HEK293 (cell line): ENCODE measurements around the gene PCP2.

Source experiments
- GLIS2 ChIP-seq: fragments of 450-650 bp; formaldehyde crosslinking; IDR thresholded peaks from 2 replicates; pipeline ENCODE4 v1.5.1; 2016; ENCODE audit warnings: missing biosample characterization, missing genetic modification characterization
- KLF1 ChIP-seq: fragments of 450-650 bp; formaldehyde crosslinking; IDR thresholded peaks from 2 replicates; pipeline ENCODE4 v1.5.1; 2016; ENCODE audit warnings: missing biosample characterization, missing genetic modification characterization
- KLF17 ChIP-seq: fragments of 450-650 bp; formaldehyde crosslinking; IDR thresholded peaks from 2 replicates; pipeline ENCODE4 v1.5.1; 2016; ENCODE audit warnings: missing biosample characterization, missing genetic modification characterization
- KLF7 ChIP-seq: fragments of 450-650 bp; formaldehyde crosslinking; IDR thresholded peaks from 2 replicates; pipeline ENCODE4 v1.5.1; 2016; ENCODE audit warnings: missing biosample characterization, missing genetic modification characterization, borderline replicate concordance
- PRDM10 ChIP-seq: fragments of 450-650 bp; formaldehyde crosslinking; IDR thresholded peaks from 2 replicates; pipeline ENCODE4 v1.5.1; 2016; ENCODE audit warnings: missing biosample characterization, missing genetic modification characterization
- TRIM28 ChIP-seq: IDR thresholded peaks from 2 replicates; pipeline ENCODE4 v1.6.1; 2011; ENCODE audit warnings: low read length, control low read depth, borderline replicate concordance
- YY2 ChIP-seq: fragments of 450-650 bp; formaldehyde crosslinking; IDR thresholded peaks from 2 replicates; pipeline ENCODE4 v1.5.1; 2016; ENCODE audit warnings: missing biosample characterization, missing genetic modification characterization
- ZBTB17 ChIP-seq: fragments of 450-650 bp; formaldehyde crosslinking; IDR thresholded peaks from 2 replicates; pipeline ENCODE4 v1.5.1; 2016; ENCODE audit warnings: missing biosample characterization, missing genetic modification characterization
- ZBTB26 ChIP-seq: fragments of 450-650 bp; formaldehyde crosslinking; optimal IDR thresholded peaks from 2 replicates; pipeline ENCODE3; 2016; ENCODE audit warnings: missing biosample characterization, mild to moderate bottlenecking, missing genetic modification characterization
- ZFHX2 ChIP-seq: fragments of 450-650 bp; formaldehyde crosslinking; conservative IDR thresholded peaks from 2 replicates; pipeline ENCODE4 v1.5.1; 2016; ENCODE audit warnings: missing biosample characterization, missing genetic modification characterization
- ZNF10 ChIP-seq: fragments of 450-650 bp; formaldehyde crosslinking; IDR thresholded peaks from 2 replicates; pipeline ENCODE4 v1.5.1; 2017; ENCODE audit warnings: missing biosample characterization, missing genetic modification characterization
- ZNF138 ChIP-seq: fragments of 450-650 bp; formaldehyde crosslinking; IDR thresholded peaks from 2 replicates; pipeline ENCODE4 v1.5.1; 2016; ENCODE audit warnings: missing biosample characterization, missing genetic modification characterization, borderline replicate concordance
- ZNF2 ChIP-seq: fragments of 450-650 bp; formaldehyde crosslinking; IDR thresholded peaks from 2 replicates; pipeline ENCODE4 v1.5.1; 2016; ENCODE audit warnings: missing biosample characterization, missing genetic modification characterization
- ZNF214 ChIP-seq: fragments of 450-650 bp; formaldehyde crosslinking; IDR thresholded peaks from 2 replicates; pipeline ENCODE4 v1.5.1; 2017; ENCODE audit warnings: missing biosample characterization, mild to moderate bottlenecking, missing genetic modification characterization, borderline replicate concordance
- ZNF248 ChIP-seq: fragments of 450-650 bp; formaldehyde crosslinking; IDR thresholded peaks from 2 replicates; pipeline ENCODE4 v1.5.1; 2017; ENCODE audit warnings: missing biosample characterization, missing genetic modification characterization
- ZNF311 ChIP-seq: fragments of 450-650 bp; formaldehyde crosslinking; IDR thresholded peaks from 2 replicates; pipeline ENCODE4 v1.5.1; 2017; ENCODE audit warnings: missing biosample characterization, missing genetic modification characterization, borderline replicate concordance
- ZNF341 ChIP-seq: fragments of 450-650 bp; formaldehyde crosslinking; IDR thresholded peaks from 2 replicates; pipeline ENCODE4; 2016; ENCODE audit warnings: low read depth, missing biosample characterization, missing genetic modification characterization
- ZNF354C ChIP-seq: fragments of 450-650 bp; formaldehyde crosslinking; IDR thresholded peaks from 2 replicates; pipeline ENCODE4 v1.5.1; 2016; ENCODE audit warnings: missing biosample characterization, missing genetic modification characterization, low read depth, borderline replicate concordance
- ZNF362 ChIP-seq: fragments of 450-650 bp; formaldehyde crosslinking; IDR thresholded peaks from 2 replicates; pipeline ENCODE4 v1.5.1; 2016; ENCODE audit warnings: missing biosample characterization, missing genetic modification characterization
- ZNF394 ChIP-seq: fragments of 450-650 bp; formaldehyde crosslinking; IDR thresholded peaks from 2 replicates; pipeline ENCODE4 v1.5.1; 2016; ENCODE audit warnings: missing biosample characterization, missing genetic modification characterization, mild to moderate bottlenecking, moderate library complexity, borderline replicate concordance
- ZNF514 ChIP-seq: fragments of 450-650 bp; formaldehyde crosslinking; IDR thresholded peaks from 2 replicates; pipeline ENCODE4 v1.5.1; 2016; ENCODE audit warnings: missing biosample characterization, missing genetic modification characterization
- ZNF530 ChIP-seq: fragments of 450-650 bp; formaldehyde crosslinking; IDR thresholded peaks from 2 replicates; pipeline ENCODE4 v1.5.1; 2016; ENCODE audit warnings: low read depth, missing biosample characterization, missing genetic modification characterization
- ZNF580 ChIP-seq: fragments of 450-650 bp; formaldehyde crosslinking; IDR thresholded peaks from 2 replicates; pipeline ENCODE4 v1.5.1; 2016; ENCODE audit warnings: missing biosample characterization, missing genetic modification characterization
- ZNF639 ChIP-seq: fragments of 450-650 bp; formaldehyde crosslinking; IDR thresholded peaks from 2 replicates; pipeline ENCODE4 v1.5.1; 2016; ENCODE audit warnings: missing biosample characterization, missing genetic modification characterization
- ZNF654 ChIP-seq: fragments of 450-650 bp; formaldehyde crosslinking; IDR thresholded peaks from 2 replicates; pipeline ENCODE4 v1.5.1; 2016; ENCODE audit warnings: low read depth, missing biosample characterization, missing genetic modification characterization
- ZNF670 ChIP-seq: fragments of 450-650 bp; formaldehyde crosslinking; IDR thresholded peaks from 2 replicates; pipeline ENCODE4 v1.5.1; 2016; ENCODE audit warnings: missing biosample characterization, missing genetic modification characterization, low read depth
- ZNF747 ChIP-seq: fragments of 450-650 bp; formaldehyde crosslinking; IDR thresholded peaks from 2 replicates; pipeline ENCODE4 v1.5.1; 2016; ENCODE audit warnings: missing biosample characterization, missing genetic modification characterization
- ZSCAN18 ChIP-seq: fragments of 450-650 bp; formaldehyde crosslinking; IDR thresholded peaks from 2 replicates; pipeline ENCODE4 v1.5.1; 2016; ENCODE audit warnings: missing biosample characterization, missing genetic modification characterization
- ZSCAN30 ChIP-seq: fragments of 450-650 bp; IDR thresholded peaks from 2 replicates; pipeline ENCODE4 v1.5.1; 2018; ENCODE audit warnings: missing biosample characterization, mild to moderate bottlenecking, missing genetic modification characterization, moderate library complexity
- ZXDB ChIP-seq: fragments of 450-650 bp; formaldehyde crosslinking; IDR thresholded peaks from 2 replicates; pipeline ENCODE4 v1.5.1; 2016; ENCODE audit warnings: missing biosample characterization, missing genetic modification characterization

PCP2 gene

GRCh38 chr19:7652061-7652641 lies 18.6 kb upstream of the PCP2 start (continued):
- peak; percentile 49; the same call in 1 of the 2 replicates for TF ChIP-seq ZNF394
- peak; percentile 59 for TF ChIP-seq ZNF654 (tag by site-specific recombination)
- no peak for TF ChIP-seq ZNF248 (tag by site-specific recombination)
- TF ChIP-seq ZNF514 (tag by site-specific recombination): no peak
- 0 out of 2 replicates have a peak, but pooled peaks have one; percentile 35 for TF ChIP-seq TRIM28
- TF ChIP-seq KLF7 (tag by site-specific recombination): no peak
- peak; percentile 55; the same call in 1 of the 2 replicates for TF ChIP-seq ZXDB
- TF ChIP-seq ZNF2: peak; percentile 90; the same call in 1 of the 2 replicates
- no peak for TF ChIP-seq ZNF747 (tag by site-specific recombination)
- no peak for TF ChIP-seq GLIS2 (tag by site-specific recombination)
- TF ChIP-seq ZBTB26: peak; percentile 18
- peak; percentile 77 for TF ChIP-seq ZFHX2 (tag by site-specific recombination)
- TF ChIP-seq ZNF354C (tag by site-specific recombination): no peak
- peak; percentile 67; the same call in 1 of the 2 replicates for TF ChIP-seq ZNF639 (tag by site-specific recombination)
- 0 out of 2 replicates have a peak, but pooled peaks have one; percentile 30 for TF ChIP-seq ZNF10 (tag by site-specific recombination)
- TF ChIP-seq ZNF138: no peak
- peak; percentile 50; the same call in 1 of the 2 replicates for TF ChIP-seq ZSCAN18 (tag by site-specific recombination)
- TF ChIP-seq ZNF580 (tag by site-specific recombination): peak; percentile 50; the same call in 1 of the 2 replicates
- TF ChIP-seq PRDM10: peak; percentile 54; the same call in 1 of the 2 replicates
- peak; percentile 68; the same call in 1 of the 2 replicates for TF ChIP-seq KLF17 (tag by site-specific recombination)
- no peak for TF ChIP-seq KLF1 (tag by site-specific recombination)
- TF ChIP-seq ZNF530 (tag by site-specific recombination): no peak
- TF ChIP-seq ZBTB17 (tag by site-specific recombination): peak; percentile 58
- TF ChIP-seq YY2 (tag by site-specific recombination): no peak
- peak; percentile 67; the same call in 1 of the 2 replicates for TF ChIP-seq ZNF362
- TF ChIP-seq ZNF670 (tag by site-specific recombination): no peak
- no peak for TF ChIP-seq ZNF341 (tag by site-specific recombination)
- TF ChIP-seq ZNF214 (tag by site-specific recombination): no peak
- TF ChIP-seq ZSCAN30 (tag by site-specific recombination): peak; percentile 62; the same call in 1 of the 2 replicates
- TF ChIP-seq ZNF311 (tag by site-specific recombination): no peak
